Measurements from ENCODE around the gene AGPS. TPM values are rescaled to one million over a fixed set of nuclear protein-coding genes. Genes with fewer than 3 reads are reported as not detected.

The AGPS gene
- polyA plus RNA-seq, 2 of the 4 experiments (the other 2 are of a cell fraction), result 49.8 to 62.1 TPM

GRCh38 chr2:177582000-177582399 lies 189.4 kb downstream of the AGPS start:
- no peak for FAIRE-seq
- ChIA-PET POLR2A (no interaction called here), CTCF (no interaction called here)
- WGBS (ENCODE audit: missing lambda C conversion rate), result 71% methylated on average over 1 of the region's 1 CpG
- ATAC-seq, result no peak
- Histone ChIP-seq H3K4me1 (no peaks in the 10 kb centered on the region), H3K4me3 (no peak overlapping the region), H3K27ac (no peak overlapping the region), H3K9me3 (no peaks in the 10 kb centered on the region), H3K4me2 (no peak overlapping the region)
- DNase-seq (ENCODE audit: low read depth in 1 of 2, low spot score in 1 of 2), result no peak
- no peak for TF ChIP-seq SREBF2 (IDR thresholded peaks at IDR 0.05)
- TF ChIP-seq FOSB (CRISPR knock-in tag; IDR thresholded peaks at IDR 0.05), result no peak
- no peak for TF ChIP-seq CBX2 (IDR thresholded peaks at IDR 0.05; ENCODE audit: borderline replicate concordance, low read depth)
- no peak for TF ChIP-seq ZNF302 (CRISPR knock-in tag; IDR thresholded peaks at IDR 0.05)
- no peak for TF ChIP-seq MAZ (IDR thresholded peaks at IDR 0.05; ENCODE audit: borderline replicate concordance, low read depth, low read length)
- TF ChIP-seq EHF (CRISPR knock-in tag; IDR thresholded peaks at IDR 0.05), result no peak

DNA sequence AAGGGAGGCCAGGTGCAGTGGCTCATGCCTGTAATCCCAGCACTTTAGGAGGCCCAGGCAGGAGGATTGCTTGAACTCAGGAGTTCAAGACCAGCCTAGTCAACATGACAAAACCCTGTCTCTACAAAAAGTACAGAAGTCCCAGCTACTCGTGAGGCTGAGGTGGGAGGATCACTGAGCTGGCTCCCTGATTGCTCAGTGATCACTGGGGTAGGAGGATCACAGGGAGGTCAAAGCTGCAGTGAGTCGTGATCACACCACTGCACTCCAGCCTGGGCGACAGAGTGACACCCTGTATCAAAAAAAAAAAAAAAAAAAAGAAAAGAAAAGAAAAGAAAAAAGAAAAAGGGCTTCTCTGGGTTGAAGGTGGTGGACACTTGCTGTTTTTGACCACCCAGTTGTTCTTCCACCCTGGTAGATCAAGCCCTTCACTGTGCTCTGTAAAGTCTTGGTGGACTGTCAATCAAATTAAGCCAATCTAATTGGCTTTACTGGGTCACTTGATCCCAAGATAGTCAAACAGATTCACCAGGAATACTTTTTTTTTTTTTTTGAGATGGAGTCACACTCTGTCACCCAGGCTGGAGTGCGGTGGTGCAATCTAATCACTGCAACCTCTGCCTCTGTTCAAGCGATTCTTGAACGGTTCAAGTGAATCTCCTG lies 191.6 kb downstream of the AGPS start:
- no peak overlapping the region for H3K4me2 ChIP-seq
- no peaks in the 10 kb centered on the region for H3K4me1 ChIP-seq
- H3K4me3 ChIP-seq, result no peak overlapping the region
- POLR2A ChIA-PET, result no interaction called here
- no peak overlapping the region for H3K27ac ChIP-seq
- no peak for DNase-seq (ENCODE audit: low read depth in 1 of 2, low spot score in 1 of 2)
- no peak for ATAC-seq
- TF ChIP-seq NPAS2 (CRISPR knock-in tag; IDR thresholded peaks at IDR 0.05; ENCODE audit: borderline replicate concordance) (no peak), RFX5 (IDR thresholded peaks at IDR 0.05) (no peak), ZSCAN20 (CRISPR knock-in tag; IDR thresholded peaks at IDR 0.05) (no peak), JUN (IDR thresholded peaks at IDR 0.05) (no peak), MAZ (IDR thresholded peaks at IDR 0.05; ENCODE audit: borderline replicate concordance, low read depth, low read length) (no peak), PHF8 (IDR thresholded peaks at IDR 0.05; ENCODE audit: borderline replicate concordance, low read depth) (no peak), BHLHE40 (IDR thresholded peaks at IDR 0.05; ENCODE audit: low read depth, low read length) (no peak), MYC (IDR thresholded peaks at IDR 0.05; ENCODE audit: borderline replicate concordance, low read length) (no peak), NR3C1 (IDR thresholded peaks at IDR 0.05) (no peak), HES2 (IDR thresholded peaks at IDR 0.05) (no peak), CBX8 (IDR thresholded peaks at IDR 0.05) (no peak)
- TF ChIP-seq, protein P1, sequence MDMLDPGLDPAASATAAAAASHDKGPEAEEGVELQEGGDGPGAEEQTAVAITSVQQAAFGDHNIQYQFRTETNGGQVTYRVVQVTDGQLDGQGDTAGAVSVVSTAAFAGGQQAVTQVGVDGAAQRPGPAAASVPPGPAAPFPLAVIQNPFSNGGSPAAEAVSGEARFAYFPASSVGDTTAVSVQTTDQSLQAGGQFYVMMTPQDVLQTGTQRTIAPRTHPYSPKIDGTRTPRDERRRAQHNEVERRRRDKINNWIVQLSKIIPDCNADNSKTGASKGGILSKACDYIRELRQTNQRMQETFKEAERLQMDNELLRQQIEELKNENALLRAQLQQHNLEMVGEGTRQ (IDR thresholded peaks at IDR 0.05), result no peak
- H3K9me3 ChIP-seq, result no peaks in the 10 kb centered on the region
- WGBS (ENCODE audit: missing lambda C conversion rate), result 77% methylated on average over 6 of the region's 6 CpGs
- CTCF ChIA-PET, result interaction anchor here (0.9 to 1.1 kb wide), 4 partner anchors 8 to 141 kb away, joined by 3 to 5 read pairs (median 4); no protein-coding TSS in a partner anchor
- FAIRE-seq, result no peak

DNA sequence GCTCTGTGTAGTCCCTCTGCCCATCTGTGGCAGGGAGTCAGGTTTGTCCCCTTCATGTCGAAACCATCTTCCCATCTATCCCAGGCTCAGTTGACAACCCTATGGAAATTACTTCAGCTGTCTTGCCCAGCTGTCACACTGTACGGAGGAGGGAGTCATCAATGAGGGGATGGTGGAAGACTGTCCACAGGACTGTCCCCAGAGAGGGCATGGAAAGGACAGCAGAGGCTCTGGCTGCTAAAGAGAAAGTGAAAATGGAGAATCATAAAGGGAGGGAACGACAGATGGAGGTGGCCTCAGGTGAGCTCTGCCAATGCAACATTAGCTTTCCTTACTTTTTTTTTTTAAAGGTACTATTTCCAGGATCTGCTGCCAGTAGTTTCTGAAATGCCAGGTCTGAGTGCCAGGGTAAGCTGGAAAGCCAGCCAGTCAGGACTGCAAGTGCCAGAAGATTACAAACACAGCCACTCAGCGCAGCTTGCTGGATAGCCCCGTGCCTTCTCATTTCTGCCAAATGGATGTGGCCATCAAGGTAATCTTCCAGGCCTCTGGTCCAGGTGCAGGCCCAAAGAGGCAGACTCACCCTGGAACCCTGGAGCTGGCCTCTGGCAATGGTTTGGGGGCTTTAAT lies 192.8 kb downstream of the AGPS start:
- Histone ChIP-seq H3K9me3 (no peaks in the 10 kb centered on the region), H3K27ac (no peak overlapping the region), H3K4me2 (no peak overlapping the region), H3K4me1 (no peaks in the 10 kb centered on the region), H3K4me3 (no peak overlapping the region)
- ChIA-PET CTCF (interaction anchor here (0.9 to 1.9 kb wide), 4 partner anchors 19 to 95 kb away, joined by 3 to 4 read pairs (median 4); no protein-coding TSS in a partner anchor), POLR2A (no interaction called here)
- no peak for FAIRE-seq
- TF ChIP-seq FOSL2 (IDR thresholded peaks at IDR 0.05), result no peak
- TF ChIP-seq FOSL2 (CRISPR knock-in tag; IDR thresholded peaks at IDR 0.05), result no peak
- TF ChIP-seq, protein P2, sequence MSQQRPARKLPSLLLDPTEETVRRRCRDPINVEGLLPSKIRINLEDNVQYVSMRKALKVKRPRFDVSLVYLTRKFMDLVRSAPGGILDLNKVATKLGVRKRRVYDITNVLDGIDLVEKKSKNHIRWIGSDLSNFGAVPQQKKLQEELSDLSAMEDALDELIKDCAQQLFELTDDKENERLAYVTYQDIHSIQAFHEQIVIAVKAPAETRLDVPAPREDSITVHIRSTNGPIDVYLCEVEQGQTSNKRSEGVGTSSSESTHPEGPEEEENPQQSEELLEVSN (IDR thresholded peaks at IDR 0.05; ENCODE audit: borderline replicate concordance, low read depth), result no peak
- TF ChIP-seq MYC (IDR thresholded peaks at IDR 0.05; ENCODE audit: borderline replicate concordance, low read length), result no peak
- no peak for TF ChIP-seq JUNB (IDR thresholded peaks at IDR 0.05)
- TF ChIP-seq JUN (IDR thresholded peaks at IDR 0.05), result no peak
- TF ChIP-seq CHD4 (IDR thresholded peaks at IDR 0.05; ENCODE audit: borderline replicate concordance), result no peak
- TF ChIP-seq RNF2 (IDR thresholded peaks at IDR 0.05; ENCODE audit: borderline replicate concordance, low read depth), result no peak
- TF ChIP-seq GATA3 (IDR thresholded peaks at IDR 0.05; ENCODE audit: borderline replicate concordance), result no peak
- TF ChIP-seq CHD2 (IDR thresholded peaks at IDR 0.05; ENCODE audit: low read length, partially characterized antibody), result no peak
- TF ChIP-seq ZSCAN20 (CRISPR knock-in tag; IDR thresholded peaks at IDR 0.05), result no peak
- no peak for TF ChIP-seq ATOH8 (CRISPR knock-in tag; IDR thresholded peaks at IDR 0.05; ENCODE audit: low read depth)
- no peak for TF ChIP-seq HEYL (CRISPR knock-in tag; IDR thresholded peaks at IDR 0.05)
- TF ChIP-seq FOSB (CRISPR knock-in tag; IDR thresholded peaks at IDR 0.05), result no peak
- TF ChIP-seq RARB (CRISPR knock-in tag; IDR thresholded peaks at IDR 0.05), result no peak
- no peak for TF ChIP-seq EHMT2 (IDR thresholded peaks at IDR 0.05; ENCODE audit: low read depth)
- no peak for TF ChIP-seq KDM1A (IDR thresholded peaks at IDR 0.05; ENCODE audit: low read depth)
- TF ChIP-seq MAZ (IDR thresholded peaks at IDR 0.05; ENCODE audit: borderline replicate concordance, low read depth, low read length), result no peak
- TF ChIP-seq HES2 (IDR thresholded peaks at IDR 0.05), result no peak
- no peak for TF ChIP-seq POLR2AphosphoS2 (conservative IDR thresholded peaks at IDR 0.05; ENCODE audit: low read length)
- WGBS (ENCODE audit: missing lambda C conversion rate), result 84% methylated on average over 5 of the region's 5 CpGs
- no peak for DNase-seq (ENCODE audit: low read depth in 1 of 2, low spot score in 1 of 2)
- no peak for ATAC-seq
